GM12878 (cell line): ENCODE measurements around the gene RASGRP3. TPM values are rescaled to one million over a fixed set of nuclear protein-coding genes. Genes with fewer than 3 reads are reported as not detected.
A peak's percentile ranks its signal among the peaks of the same experiment; 100 is the strongest.

Source experiments
- CHD2 ChIP-seq: IDR thresholded peaks from 2 replicates; pipeline ENCODE4 v1.6.1; 2011; ENCODE audit warnings: low read depth, low read length, improper control_type of control experiment, borderline replicate concordance
- ETV6 ChIP-seq, 2 experiments: fragments of 450-650 bp in 1 of 2; IDR thresholded peaks in 1 of 2; conservative IDR thresholded peaks in 1 of 2; 2 replicates each; pipeline ENCODE4 v1.6.1; 2014; ENCODE audit warnings: antibody characterized with exemption in 1 of 2, borderline replicate concordance in 1 of 2, low read depth in 1 of 2, mild to moderate bottlenecking in 1 of 2, moderate library complexity in 1 of 2
- JUND ChIP-seq: IDR thresholded peaks from 2 replicates; pipeline ENCODE4 v1.6.1; 2012; ENCODE audit warnings: low read depth, mild to moderate bottlenecking, low read length, improper control_type of control experiment, moderate library complexity
- MEF2B ChIP-seq: fragments of 450-650 bp; IDR thresholded peaks from 2 replicates; pipeline ENCODE4 v1.6.1; 2018; ENCODE audit warnings: mild to moderate bottlenecking, moderate library complexity; ENCODE audit not compliant: partially characterized antibody, poor library complexity, severe bottlenecking
- MYB ChIP-seq: fragments of 150-350 bp; IDR thresholded peaks from 2 replicates; pipeline ENCODE4 v1.6.1; 2014; ENCODE audit warnings: mild to moderate bottlenecking, low read depth, low read length, borderline replicate concordance
- NBN ChIP-seq: fragments of 450-650 bp; IDR thresholded peaks from 2 replicates; pipeline ENCODE4 v1.6.1; 2016
- SPI1 ChIP-seq: IDR thresholded peaks from 2 replicates; pipeline ENCODE4 v1.6.1; 2011; ENCODE audit warnings: low read depth, mild to moderate bottlenecking, low read length, moderate library complexity, borderline replicate concordance; ENCODE audit not compliant: insufficient read depth
- TAF1 ChIP-seq: IDR thresholded peaks from 2 replicates; pipeline ENCODE4 v1.6.1; 2011; ENCODE audit warnings: mild to moderate bottlenecking, low read depth, low read length, borderline replicate concordance
- TBL1XR1 ChIP-seq: IDR thresholded peaks from 2 replicates; pipeline ENCODE4 v1.6.1; 2012; ENCODE audit warnings: low read depth, low read length, improper control_type of control experiment
- TCF3 ChIP-seq: IDR thresholded peaks from 2 replicates; pipeline ENCODE4 v1.6.1; 2012; ENCODE audit warnings: low read depth, mild to moderate bottlenecking, low read length, borderline replicate concordance; ENCODE audit not compliant: insufficient read depth
- YBX1 ChIP-seq: fragments of 450-650 bp; IDR thresholded peaks from 2 replicates; pipeline ENCODE4 v1.6.1; 2016; ENCODE audit warnings: antibody characterized with exemption
- YY1 ChIP-seq: IDR thresholded peaks from 2 replicates; pipeline ENCODE4 v1.6.1; 2011; ENCODE audit warnings: low read depth, mild to moderate bottlenecking, low read length
- polyA plus RNA-seq, 11 experiments: library from polyadenylated mRNA; depleted of rRNA in 4 of 11; unstranded in 6 of 11; stranded (reverse) in 5 of 11; fragments of >200 nt; fragmentation: Nextera tagmentation in 4 of 11; fragmentation: Illumina TruSeq in 1 of 11; extraction: Ambion mirVana in 4 of 11; extraction: Trizol in 1 of 11; gene quantifications; 1 replicate in 1 of 11; 2 replicates in 10 of 11; pipeline versions ENCODE4 v1.2.1 to v1.2.3, GENCODE V29; 2011 to 2016; ENCODE audit warnings: inconsistent platforms in 2 of 11, missing spikeins in 2 of 11, low read depth in 1 of 11
- total RNA-seq, 4 experiments: library from RNA; depleted of rRNA in 3 of 4; stranded (reverse); fragments of >200 nt in 3 of 4; fragmentation: Illumina TruSeq in 1 of 4; extraction: Trizol in 1 of 4; gene quantifications; 2 replicates each; pipeline versions ENCODE4 v1.2.1 to v1.2.3, GENCODE V29; 2013 to 2021
- TF ChIP-seq, protein P1 (sequence below): fragments of 450-650 bp; IDR thresholded peaks from 2 replicates; pipeline ENCODE4 v1.6.1; 2016; ENCODE audit warnings: mild to moderate bottlenecking, moderate library complexity, borderline replicate concordance
- TF ChIP-seq, protein P2 (sequence below): IDR thresholded peaks from 2 replicates; pipeline ENCODE4 v1.6.1; 2011; ENCODE audit warnings: mild to moderate bottlenecking, low read depth, low read length, moderate library complexity; ENCODE audit not compliant: insufficient replicate concordance
- TF ChIP-seq, protein P3 (sequence below): fragments of 450-650 bp; IDR thresholded peaks from 2 replicates; pipeline ENCODE4 v1.6.1; 2017; ENCODE audit warnings: mild to moderate bottlenecking
- TF ChIP-seq, protein P4 (sequence below): fragments of 450-650 bp; IDR thresholded peaks from 2 replicates; pipeline ENCODE4 v1.6.1; 2016; ENCODE audit warnings: mild to moderate bottlenecking
- TF ChIP-seq, protein P5 (sequence below): fragments of 450-650 bp; IDR thresholded peaks from 2 replicates; pipeline ENCODE4 v1.6.1; 2017; ENCODE audit warnings: antibody characterized with exemption, mild to moderate bottlenecking, moderate library complexity

The RASGRP3 gene
- total and polyA plus RNA-seq, 10 of the 15 experiments (the other 5 are each of a cell fraction or from before 2014, with no cell fraction given) = 31.6 to 106 (median 64.7) TPM

DNA sequence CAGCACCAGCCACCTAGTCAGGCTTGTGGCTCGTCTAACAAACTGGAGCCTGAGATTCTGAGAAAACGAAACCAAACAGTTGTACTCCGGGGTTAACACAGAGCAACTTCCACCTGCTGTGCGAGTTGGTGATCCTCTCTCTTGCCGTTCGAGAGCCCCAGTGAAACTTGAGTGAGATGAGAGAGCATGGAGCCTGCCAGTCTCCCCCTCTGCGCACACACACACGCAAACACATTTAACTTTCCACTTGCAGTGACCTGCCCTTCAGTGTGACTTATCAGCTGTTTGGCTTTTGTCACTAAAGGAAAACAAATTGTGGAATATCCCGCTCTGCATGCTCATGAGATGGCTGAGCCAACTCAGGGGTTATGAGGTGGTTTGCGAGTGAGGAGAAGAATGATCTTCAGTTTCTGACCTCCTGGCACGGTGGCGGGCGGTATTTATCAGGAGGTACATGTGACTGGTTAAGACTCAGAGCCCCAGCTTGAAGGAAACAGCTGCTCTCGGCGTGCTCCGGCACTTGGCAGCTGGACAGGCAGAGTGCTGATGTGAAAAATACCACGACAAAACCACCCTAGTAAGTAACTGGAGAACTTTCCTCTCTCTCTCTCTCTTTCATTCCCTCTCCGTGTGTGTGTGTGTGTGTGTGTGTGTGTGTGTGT is at the start of gene RASGRP3 (continued):
- TF ChIP-seq TBL1XR1 (peak; percentile 17; the same call in 1 of the 2 replicates), ETV6 (conservative IDR thresholded peaks at IDR 0.05 in 1 of 2, IDR thresholded peaks at IDR 0.05 in 1 of 2; ENCODE audit: borderline replicate concordance in 1 of 2, low read depth in 1 of 2) (peak in 1 of 2 experiments; percentile 61; a peak in 1 of 4 replicates), YY1 (no peak), TCF3 (peak; percentile 94), MEF2B (no peak), MYB (no peak), YBX1 (no peak), JUND (no peak), TAF1 (peak; percentile 82; the same call in 1 of the 2 replicates), CHD2 (no peak), SPI1 (no peak), NBN (peak; percentile 70)
- TF ChIP-seq, protein P1, sequence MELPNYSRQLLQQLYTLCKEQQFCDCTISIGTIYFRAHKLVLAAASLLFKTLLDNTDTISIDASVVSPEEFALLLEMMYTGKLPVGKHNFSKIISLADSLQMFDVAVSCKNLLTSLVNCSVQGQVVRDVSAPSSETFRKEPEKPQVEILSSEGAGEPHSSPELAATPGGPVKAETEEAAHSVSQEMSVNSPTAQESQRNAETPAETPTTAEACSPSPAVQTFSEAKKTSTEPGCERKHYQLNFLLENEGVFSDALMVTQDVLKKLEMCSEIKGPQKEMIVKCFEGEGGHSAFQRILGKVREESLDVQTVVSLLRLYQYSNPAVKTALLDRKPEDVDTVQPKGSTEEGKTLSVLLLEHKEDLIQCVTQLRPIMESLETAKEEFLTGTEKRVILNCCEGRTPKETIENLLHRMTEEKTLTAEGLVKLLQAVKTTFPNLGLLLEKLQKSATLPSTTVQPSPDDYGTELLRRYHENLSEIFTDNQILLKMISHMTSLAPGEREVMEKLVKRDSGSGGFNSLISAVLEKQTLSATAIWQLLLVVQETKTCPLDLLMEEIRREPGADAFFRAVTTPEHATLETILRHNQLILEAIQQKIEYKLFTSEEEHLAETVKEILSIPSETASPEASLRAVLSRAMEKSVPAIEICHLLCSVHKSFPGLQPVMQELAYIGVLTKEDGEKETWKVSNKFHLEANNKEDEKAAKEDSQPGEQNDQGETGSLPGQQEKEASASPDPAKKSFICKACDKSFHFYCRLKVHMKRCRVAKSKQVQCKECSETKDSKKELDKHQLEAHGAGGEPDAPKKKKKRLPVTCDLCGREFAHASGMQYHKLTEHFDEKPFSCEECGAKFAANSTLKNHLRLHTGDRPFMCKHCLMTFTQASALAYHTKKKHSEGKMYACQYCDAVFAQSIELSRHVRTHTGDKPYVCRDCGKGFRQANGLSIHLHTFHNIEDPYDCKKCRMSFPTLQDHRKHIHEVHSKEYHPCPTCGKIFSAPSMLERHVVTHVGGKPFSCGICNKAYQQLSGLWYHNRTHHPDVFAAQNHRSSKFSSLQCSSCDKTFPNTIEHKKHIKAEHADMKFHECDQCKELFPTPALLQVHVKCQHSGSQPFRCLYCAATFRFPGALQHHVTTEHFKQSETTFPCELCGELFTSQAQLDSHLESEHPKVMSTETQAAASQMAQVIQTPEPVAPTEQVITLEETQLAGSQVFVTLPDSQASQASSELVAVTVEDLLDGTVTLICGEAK = no peak
- TF ChIP-seq, protein P2, sequence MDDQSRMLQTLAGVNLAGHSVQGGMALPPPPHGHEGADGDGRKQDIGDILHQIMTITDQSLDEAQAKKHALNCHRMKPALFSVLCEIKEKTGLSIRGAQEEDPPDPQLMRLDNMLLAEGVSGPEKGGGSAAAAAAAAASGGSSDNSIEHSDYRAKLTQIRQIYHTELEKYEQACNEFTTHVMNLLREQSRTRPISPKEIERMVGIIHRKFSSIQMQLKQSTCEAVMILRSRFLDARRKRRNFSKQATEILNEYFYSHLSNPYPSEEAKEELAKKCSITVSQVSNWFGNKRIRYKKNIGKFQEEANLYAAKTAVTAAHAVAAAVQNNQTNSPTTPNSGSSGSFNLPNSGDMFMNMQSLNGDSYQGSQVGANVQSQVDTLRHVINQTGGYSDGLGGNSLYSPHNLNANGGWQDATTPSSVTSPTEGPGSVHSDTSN = no peak
- TF ChIP-seq, protein P3, sequence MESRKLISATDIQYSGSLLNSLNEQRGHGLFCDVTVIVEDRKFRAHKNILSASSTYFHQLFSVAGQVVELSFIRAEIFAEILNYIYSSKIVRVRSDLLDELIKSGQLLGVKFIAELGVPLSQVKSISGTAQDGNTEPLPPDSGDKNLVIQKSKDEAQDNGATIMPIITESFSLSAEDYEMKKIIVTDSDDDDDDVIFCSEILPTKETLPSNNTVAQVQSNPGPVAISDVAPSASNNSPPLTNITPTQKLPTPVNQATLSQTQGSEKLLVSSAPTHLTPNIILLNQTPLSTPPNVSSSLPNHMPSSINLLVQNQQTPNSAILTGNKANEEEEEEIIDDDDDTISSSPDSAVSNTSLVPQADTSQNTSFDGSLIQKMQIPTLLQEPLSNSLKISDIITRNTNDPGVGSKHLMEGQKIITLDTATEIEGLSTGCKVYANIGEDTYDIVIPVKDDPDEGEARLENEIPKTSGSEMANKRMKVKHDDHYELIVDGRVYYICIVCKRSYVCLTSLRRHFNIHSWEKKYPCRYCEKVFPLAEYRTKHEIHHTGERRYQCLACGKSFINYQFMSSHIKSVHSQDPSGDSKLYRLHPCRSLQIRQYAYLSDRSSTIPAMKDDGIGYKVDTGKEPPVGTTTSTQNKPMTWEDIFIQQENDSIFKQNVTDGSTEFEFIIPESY = no peak
- TF ChIP-seq, protein P4, sequence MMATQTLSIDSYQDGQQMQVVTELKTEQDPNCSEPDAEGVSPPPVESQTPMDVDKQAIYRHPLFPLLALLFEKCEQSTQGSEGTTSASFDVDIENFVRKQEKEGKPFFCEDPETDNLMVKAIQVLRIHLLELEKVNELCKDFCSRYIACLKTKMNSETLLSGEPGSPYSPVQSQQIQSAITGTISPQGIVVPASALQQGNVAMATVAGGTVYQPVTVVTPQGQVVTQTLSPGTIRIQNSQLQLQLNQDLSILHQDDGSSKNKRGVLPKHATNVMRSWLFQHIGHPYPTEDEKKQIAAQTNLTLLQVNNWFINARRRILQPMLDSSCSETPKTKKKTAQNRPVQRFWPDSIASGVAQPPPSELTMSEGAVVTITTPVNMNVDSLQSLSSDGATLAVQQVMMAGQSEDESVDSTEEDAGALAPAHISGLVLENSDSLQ = 0 out of 2 replicates have a peak, but pooled peaks have one; percentile 46
- TF ChIP-seq, protein P5, sequence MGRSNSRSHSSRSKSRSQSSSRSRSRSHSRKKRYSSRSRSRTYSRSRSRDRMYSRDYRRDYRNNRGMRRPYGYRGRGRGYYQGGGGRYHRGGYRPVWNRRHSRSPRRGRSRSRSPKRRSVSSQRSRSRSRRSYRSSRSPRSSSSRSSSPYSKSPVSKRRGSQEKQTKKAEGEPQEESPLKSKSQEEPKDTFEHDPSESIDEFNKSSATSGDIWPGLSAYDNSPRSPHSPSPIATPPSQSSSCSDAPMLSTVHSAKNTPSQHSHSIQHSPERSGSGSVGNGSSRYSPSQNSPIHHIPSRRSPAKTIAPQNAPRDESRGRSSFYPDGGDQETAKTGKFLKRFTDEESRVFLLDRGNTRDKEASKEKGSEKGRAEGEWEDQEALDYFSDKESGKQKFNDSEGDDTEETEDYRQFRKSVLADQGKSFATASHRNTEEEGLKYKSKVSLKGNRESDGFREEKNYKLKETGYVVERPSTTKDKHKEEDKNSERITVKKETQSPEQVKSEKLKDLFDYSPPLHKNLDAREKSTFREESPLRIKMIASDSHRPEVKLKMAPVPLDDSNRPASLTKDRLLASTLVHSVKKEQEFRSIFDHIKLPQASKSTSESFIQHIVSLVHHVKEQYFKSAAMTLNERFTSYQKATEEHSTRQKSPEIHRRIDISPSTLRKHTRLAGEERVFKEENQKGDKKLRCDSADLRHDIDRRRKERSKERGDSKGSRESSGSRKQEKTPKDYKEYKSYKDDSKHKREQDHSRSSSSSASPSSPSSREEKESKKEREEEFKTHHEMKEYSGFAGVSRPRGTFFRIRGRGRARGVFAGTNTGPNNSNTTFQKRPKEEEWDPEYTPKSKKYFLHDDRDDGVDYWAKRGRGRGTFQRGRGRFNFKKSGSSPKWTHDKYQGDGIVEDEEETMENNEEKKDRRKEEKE = no peak
